H1 (cell line): Measurements from ENCODE around the gene SCAI. TPM values are rescaled to one million over a fixed set of nuclear protein-coding genes. Genes with fewer than 3 reads are reported as not detected.

Experiments
- GTF2F1 ChIP-seq: IDR thresholded peaks from 2 replicates; pipeline ENCODE4 v1.6.1; 2012; ENCODE audit warnings: low read depth, low read length, improper control_type of control experiment, borderline replicate concordance
- HDAC2 ChIP-seq, 2 experiments: fragments of 300-600 bp in 1 of 2; sonication (generic) in 1 of 2; IDR thresholded peaks; 2 replicates each; pipeline ENCODE4 v1.6.1; 2011 to 2012; ENCODE audit warnings: low read depth in 2 of 2, low read length in 2 of 2, mild to moderate bottlenecking in 2 of 2, moderate library complexity in 2 of 2, borderline replicate concordance in 1 of 2, inconsistent platforms in 1 of 2
- RFX5 ChIP-seq: IDR thresholded peaks from 2 replicates; pipeline ENCODE4 v1.6.1; 2011; ENCODE audit warnings: low read depth, low read length, improper control_type of control experiment, borderline replicate concordance
- RXRA ChIP-seq: IDR thresholded peaks from 2 replicates; pipeline ENCODE4 v1.6.1; 2011; ENCODE audit warnings: low read depth, mild to moderate bottlenecking, low read length, moderate library complexity; ENCODE audit not compliant: insufficient read depth
- SP1 ChIP-seq: IDR thresholded peaks from 2 replicates; pipeline ENCODE4 v1.6.1; 2011; ENCODE audit warnings: low read depth, low read length
- SRF ChIP-seq: IDR thresholded peaks from 2 replicates; pipeline ENCODE4 v1.6.1; 2011; ENCODE audit warnings: mild to moderate bottlenecking, low read depth, low read length, moderate library complexity
- polyA plus RNA-seq, 7 experiments: library from polyadenylated mRNA; depleted of rRNA in 3 of 7; stranded (reverse) in 5 of 7; unstranded in 2 of 7; fragments of >200 nt in 5 of 7; fragments of 200-250 nt in 2 of 7; gene quantifications; 1 replicate in 5 of 7; 2 replicates in 1 of 7; 4 replicates in 1 of 7; pipeline versions ENCODE4 v1.2.1 to v1.2.3, GENCODE V29; 2011 to 2013; ENCODE audit warnings: missing spikeins in 2 of 7, mixed read lengths in 2 of 7
- total RNA-seq: library from RNA; stranded (reverse); fragmentation: NEBNext Ultra II Directional; extraction: Animal tissue kit (Norgen Biotek cat#: 25700); gene quantifications from 2 replicates; pipeline ENCODE4 v1.2.1, GENCODE V29; 2021
- TF ChIP-seq, protein P1 (sequence below): fragments of 300-600 bp; sonication (generic); IDR thresholded peaks from 2 replicates; pipeline ENCODE4 v1.7.1; 2012; ENCODE audit warnings: low read length, moderate library complexity, mild to moderate bottlenecking, inconsistent platforms; ENCODE audit not compliant: insufficient replicate concordance

Gene SCAI
- total and polyA plus RNA-seq, 2 of the 8 experiments (the other 6 are each of a cell fraction or from before 2014, with no cell fraction given): 6.4 to 19.8 TPM

GRCh38 chr9:125180876-125181275 lies 37.5 kb upstream of the SCAI start (continued):
- TF ChIP-seq, protein P1, sequence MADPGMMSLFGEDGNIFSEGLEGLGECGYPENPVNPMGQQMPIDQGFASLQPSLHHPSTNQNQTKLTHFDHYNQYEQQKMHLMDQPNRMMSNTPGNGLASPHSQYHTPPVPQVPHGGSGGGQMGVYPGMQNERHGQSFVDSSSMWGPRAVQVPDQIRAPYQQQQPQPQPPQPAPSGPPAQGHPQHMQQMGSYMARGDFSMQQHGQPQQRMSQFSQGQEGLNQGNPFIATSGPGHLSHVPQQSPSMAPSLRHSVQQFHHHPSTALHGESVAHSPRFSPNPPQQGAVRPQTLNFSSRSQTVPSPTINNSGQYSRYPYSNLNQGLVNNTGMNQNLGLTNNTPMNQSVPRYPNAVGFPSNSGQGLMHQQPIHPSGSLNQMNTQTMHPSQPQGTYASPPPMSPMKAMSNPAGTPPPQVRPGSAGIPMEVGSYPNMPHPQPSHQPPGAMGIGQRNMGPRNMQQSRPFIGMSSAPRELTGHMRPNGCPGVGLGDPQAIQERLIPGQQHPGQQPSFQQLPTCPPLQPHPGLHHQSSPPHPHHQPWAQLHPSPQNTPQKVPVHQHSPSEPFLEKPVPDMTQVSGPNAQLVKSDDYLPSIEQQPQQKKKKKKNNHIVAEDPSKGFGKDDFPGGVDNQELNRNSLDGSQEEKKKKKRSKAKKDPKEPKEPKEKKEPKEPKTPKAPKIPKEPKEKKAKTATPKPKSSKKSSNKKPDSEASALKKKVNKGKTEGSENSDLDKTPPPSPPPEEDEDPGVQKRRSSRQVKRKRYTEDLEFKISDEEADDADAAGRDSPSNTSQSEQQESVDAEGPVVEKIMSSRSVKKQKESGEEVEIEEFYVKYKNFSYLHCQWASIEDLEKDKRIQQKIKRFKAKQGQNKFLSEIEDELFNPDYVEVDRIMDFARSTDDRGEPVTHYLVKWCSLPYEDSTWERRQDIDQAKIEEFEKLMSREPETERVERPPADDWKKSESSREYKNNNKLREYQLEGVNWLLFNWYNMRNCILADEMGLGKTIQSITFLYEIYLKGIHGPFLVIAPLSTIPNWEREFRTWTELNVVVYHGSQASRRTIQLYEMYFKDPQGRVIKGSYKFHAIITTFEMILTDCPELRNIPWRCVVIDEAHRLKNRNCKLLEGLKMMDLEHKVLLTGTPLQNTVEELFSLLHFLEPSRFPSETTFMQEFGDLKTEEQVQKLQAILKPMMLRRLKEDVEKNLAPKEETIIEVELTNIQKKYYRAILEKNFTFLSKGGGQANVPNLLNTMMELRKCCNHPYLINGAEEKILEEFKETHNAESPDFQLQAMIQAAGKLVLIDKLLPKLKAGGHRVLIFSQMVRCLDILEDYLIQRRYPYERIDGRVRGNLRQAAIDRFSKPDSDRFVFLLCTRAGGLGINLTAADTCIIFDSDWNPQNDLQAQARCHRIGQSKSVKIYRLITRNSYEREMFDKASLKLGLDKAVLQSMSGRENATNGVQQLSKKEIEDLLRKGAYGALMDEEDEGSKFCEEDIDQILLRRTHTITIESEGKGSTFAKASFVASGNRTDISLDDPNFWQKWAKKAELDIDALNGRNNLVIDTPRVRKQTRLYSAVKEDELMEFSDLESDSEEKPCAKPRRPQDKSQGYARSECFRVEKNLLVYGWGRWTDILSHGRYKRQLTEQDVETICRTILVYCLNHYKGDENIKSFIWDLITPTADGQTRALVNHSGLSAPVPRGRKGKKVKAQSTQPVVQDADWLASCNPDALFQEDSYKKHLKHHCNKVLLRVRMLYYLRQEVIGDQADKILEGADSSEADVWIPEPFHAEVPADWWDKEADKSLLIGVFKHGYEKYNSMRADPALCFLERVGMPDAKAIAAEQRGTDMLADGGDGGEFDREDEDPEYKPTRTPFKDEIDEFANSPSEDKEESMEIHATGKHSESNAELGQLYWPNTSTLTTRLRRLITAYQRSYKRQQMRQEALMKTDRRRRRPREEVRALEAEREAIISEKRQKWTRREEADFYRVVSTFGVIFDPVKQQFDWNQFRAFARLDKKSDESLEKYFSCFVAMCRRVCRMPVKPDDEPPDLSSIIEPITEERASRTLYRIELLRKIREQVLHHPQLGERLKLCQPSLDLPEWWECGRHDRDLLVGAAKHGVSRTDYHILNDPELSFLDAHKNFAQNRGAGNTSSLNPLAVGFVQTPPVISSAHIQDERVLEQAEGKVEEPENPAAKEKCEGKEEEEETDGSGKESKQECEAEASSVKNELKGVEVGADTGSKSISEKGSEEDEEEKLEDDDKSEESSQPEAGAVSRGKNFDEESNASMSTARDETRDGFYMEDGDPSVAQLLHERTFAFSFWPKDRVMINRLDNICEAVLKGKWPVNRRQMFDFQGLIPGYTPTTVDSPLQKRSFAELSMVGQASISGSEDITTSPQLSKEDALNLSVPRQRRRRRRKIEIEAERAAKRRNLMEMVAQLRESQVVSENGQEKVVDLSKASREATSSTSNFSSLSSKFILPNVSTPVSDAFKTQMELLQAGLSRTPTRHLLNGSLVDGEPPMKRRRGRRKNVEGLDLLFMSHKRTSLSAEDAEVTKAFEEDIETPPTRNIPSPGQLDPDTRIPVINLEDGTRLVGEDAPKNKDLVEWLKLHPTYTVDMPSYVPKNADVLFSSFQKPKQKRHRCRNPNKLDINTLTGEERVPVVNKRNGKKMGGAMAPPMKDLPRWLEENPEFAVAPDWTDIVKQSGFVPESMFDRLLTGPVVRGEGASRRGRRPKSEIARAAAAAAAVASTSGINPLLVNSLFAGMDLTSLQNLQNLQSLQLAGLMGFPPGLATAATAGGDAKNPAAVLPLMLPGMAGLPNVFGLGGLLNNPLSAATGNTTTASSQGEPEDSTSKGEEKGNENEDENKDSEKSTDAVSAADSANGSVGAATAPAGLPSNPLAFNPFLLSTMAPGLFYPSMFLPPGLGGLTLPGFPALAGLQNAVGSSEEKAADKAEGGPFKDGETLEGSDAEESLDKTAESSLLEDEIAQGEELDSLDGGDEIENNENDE: no peak
- no peak for TF ChIP-seq GTF2F1
- no peak for TF ChIP-seq RFX5
- TF ChIP-seq RXRA: no peak
- TF ChIP-seq SP1: no peak
- TF ChIP-seq SRF: no peak
- TF ChIP-seq HDAC2 (IDR thresholded peaks at IDR 0.05; ENCODE audit: borderline replicate concordance in 1 of 2, low read depth in 2 of 2, low read length in 2 of 2): no peak
